Measurements from ENCODE around the gene OSBP2.

OSBP2 gene

DNA sequence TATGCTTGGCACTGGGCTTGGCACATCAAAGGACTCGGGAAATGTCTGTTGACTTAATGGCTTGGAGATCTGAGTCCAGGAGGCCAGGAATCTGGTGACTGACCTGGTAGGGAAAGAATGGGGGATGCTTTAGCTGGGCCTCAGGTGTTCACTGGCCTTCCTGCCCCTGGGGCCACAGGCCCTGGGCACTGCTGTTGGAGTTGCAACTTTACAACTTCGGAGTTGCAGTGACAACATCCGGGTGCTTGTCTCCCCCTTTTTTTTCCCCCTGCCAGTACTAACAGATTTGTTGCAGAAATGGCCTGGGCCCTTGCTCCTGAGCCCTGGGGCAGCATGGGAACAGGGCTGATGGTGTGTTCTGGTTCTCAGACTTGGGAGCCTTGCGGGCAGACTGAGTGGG lies 23.8 kb downstream of the OSBP2 start:
- Histone ChIP-seq H4K20me1 (ENCODE audit: insufficient read depth, low read length) (no peaks in the 10 kb centered on the region), H3K4me2 (ENCODE audit: low read length) (no peak overlapping the region), H3K9ac (ENCODE audit: low read length) (no peak overlapping the region), H3K4me3 (ENCODE audit: low read length) (no peak overlapping the region), H3K27me3 (ENCODE audit: low read depth, low read length) (no peaks in the 10 kb centered on the region), H3K36me3 (replicated peaks; ENCODE audit: low read depth, low read length) (no peaks in the 10 kb centered on the region), H2AFZ (ENCODE audit: low read depth, low read length) (no peak overlapping the region), H3K27ac (ENCODE audit: low read length) (no peak overlapping the region), H3K4me1 (ENCODE audit: low read length) (no peaks in the 10 kb centered on the region), H3K9me3 (ENCODE audit: insufficient read depth, low read length) (no peaks in the 10 kb centered on the region), H3K79me2 (ENCODE audit: low read length) (no peaks in the 10 kb centered on the region)
- TF ChIP-seq, protein P1, sequence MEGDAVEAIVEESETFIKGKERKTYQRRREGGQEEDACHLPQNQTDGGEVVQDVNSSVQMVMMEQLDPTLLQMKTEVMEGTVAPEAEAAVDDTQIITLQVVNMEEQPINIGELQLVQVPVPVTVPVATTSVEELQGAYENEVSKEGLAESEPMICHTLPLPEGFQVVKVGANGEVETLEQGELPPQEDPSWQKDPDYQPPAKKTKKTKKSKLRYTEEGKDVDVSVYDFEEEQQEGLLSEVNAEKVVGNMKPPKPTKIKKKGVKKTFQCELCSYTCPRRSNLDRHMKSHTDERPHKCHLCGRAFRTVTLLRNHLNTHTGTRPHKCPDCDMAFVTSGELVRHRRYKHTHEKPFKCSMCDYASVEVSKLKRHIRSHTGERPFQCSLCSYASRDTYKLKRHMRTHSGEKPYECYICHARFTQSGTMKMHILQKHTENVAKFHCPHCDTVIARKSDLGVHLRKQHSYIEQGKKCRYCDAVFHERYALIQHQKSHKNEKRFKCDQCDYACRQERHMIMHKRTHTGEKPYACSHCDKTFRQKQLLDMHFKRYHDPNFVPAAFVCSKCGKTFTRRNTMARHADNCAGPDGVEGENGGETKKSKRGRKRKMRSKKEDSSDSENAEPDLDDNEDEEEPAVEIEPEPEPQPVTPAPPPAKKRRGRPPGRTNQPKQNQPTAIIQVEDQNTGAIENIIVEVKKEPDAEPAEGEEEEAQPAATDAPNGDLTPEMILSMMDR (IDR thresholded peaks at IDR 0.05; ENCODE audit: low read depth, low read length) = no peak
- TF ChIP-seq EZH2phosphoT487 (IDR thresholded peaks at IDR 0.05; ENCODE audit: low read depth) = no peak

DNA sequence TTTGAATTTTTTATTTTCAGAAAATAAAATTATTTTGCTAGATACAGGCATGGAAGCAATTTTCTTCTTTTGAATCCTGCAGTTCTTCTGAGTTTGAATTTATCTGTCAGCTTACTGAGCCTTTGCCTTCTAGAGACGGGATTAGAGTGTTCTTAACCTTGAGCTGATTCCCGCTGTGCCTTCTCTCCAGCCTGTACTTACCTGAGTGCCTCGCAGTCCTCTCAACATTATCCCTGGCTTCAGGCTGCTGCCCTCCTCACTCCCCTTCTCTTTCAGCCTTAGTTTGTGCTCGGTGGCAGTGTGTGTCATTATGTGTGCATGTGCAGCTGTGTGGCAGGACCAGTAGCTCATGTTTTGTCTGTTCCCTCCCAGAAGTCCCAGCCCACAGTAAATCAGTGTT lies 24.3 kb downstream of the OSBP2 start:
- no peaks in the 10 kb centered on the region for H3K79me2 ChIP-seq (ENCODE audit: low read length)
- H3K4me3 ChIP-seq (ENCODE audit: low read length) = no peak overlapping the region
- H3K9ac ChIP-seq (ENCODE audit: low read length) = no peak overlapping the region
- H3K4me1 ChIP-seq (ENCODE audit: low read length) = no peaks in the 10 kb centered on the region
- no peak overlapping the region for H2AFZ ChIP-seq (ENCODE audit: low read depth, low read length)
- H3K36me3 ChIP-seq (replicated peaks; ENCODE audit: low read depth, low read length) = no peaks in the 10 kb centered on the region
- H3K27ac ChIP-seq (ENCODE audit: low read length) = no peak overlapping the region
- no peak for TF ChIP-seq EZH2phosphoT487 (IDR thresholded peaks at IDR 0.05; ENCODE audit: low read depth)
- TF ChIP-seq, protein P1 (IDR thresholded peaks at IDR 0.05; ENCODE audit: low read depth, low read length) = no peak
- H3K27me3 ChIP-seq (ENCODE audit: low read depth, low read length) = no peaks in the 10 kb centered on the region
- H3K4me2 ChIP-seq (ENCODE audit: low read length) = no peak overlapping the region
- H4K20me1 ChIP-seq (ENCODE audit: insufficient read depth, low read length) = no peaks in the 10 kb centered on the region
- no peaks in the 10 kb centered on the region for H3K9me3 ChIP-seq (ENCODE audit: insufficient read depth, low read length)

DNA sequence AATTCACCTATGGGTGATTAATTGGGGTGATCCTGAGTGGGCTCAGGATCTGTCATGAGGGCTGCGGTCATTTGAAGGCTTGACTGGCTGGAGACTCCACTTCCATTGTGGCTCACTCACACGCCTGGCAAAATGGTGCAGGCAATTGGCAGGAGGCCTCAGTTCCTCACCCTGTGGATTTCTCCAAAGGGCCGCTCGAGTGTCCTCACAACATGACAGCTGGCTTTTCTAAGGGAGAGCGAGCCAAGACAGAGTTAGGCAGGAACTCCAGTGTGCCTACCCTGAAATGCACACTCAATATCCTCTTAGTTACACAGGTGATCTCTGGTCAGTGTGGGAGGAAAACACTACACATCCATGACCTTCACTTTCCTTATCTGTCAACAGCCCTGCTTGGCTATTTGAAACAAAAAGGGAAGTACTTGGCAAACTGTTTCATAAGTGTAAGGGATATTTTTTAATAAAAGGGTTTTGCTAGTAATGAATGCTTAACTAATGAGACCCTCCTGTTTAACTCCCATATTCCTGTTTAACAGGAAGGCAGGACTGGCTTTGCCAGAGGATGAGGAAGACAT lies 25.7 kb downstream of the OSBP2 start:
- H3K79me2 ChIP-seq (ENCODE audit: low read length) = no peaks in the 10 kb centered on the region
- TF ChIP-seq, protein P1 (IDR thresholded peaks at IDR 0.05; ENCODE audit: low read depth, low read length) = no peak
- TF ChIP-seq EZH2phosphoT487 (IDR thresholded peaks at IDR 0.05; ENCODE audit: low read depth) = no peak

DNA sequence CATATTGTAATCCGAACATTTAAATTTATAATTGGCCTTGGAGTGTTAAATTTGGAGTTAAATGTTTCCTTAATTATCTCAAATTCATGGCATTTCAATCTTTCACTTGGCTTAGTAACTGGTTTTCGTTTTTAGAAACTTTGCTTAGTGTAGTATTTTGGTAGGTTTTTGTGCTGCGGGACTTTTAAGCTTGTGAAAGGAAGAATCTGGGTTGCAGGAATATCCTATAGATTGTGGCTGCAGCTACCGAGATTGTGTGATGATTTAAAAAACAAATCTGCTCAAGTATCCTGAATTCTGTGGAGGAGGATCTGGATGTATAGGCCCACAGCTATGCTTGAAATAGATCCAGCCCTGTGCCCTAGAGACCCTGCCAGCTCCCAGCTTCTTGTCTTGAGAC lies 27.1 kb downstream of the OSBP2 start:
- H3K79me2 ChIP-seq (ENCODE audit: low read length) = no peaks in the 10 kb centered on the region
- no peak overlapping the region for H3K4me3 ChIP-seq (ENCODE audit: low read length)
- no peak overlapping the region for H3K27ac ChIP-seq (ENCODE audit: low read length)
- H3K9ac ChIP-seq (ENCODE audit: low read length) = no peak overlapping the region
- 0 out of 2 replicates have a peak, but pooled peaks cover 1% of the 10 kb centered on the region for H3K27me3 ChIP-seq (ENCODE audit: low read depth, low read length)
- no peak for TF ChIP-seq EZH2phosphoT487 (IDR thresholded peaks at IDR 0.05; ENCODE audit: low read depth)
- TF ChIP-seq, protein P1 (IDR thresholded peaks at IDR 0.05; ENCODE audit: low read depth, low read length) = no peak
- no peaks in the 10 kb centered on the region for H3K4me1 ChIP-seq (ENCODE audit: low read length)
- H3K36me3 ChIP-seq (replicated peaks; ENCODE audit: low read depth, low read length) = no peaks in the 10 kb centered on the region
- no peak overlapping the region for H2AFZ ChIP-seq (ENCODE audit: low read depth, low read length)
- no peak overlapping the region for H3K4me2 ChIP-seq (ENCODE audit: low read length)
- no peaks in the 10 kb centered on the region for H4K20me1 ChIP-seq (ENCODE audit: insufficient read depth, low read length)
- H3K9me3 ChIP-seq (ENCODE audit: insufficient read depth, low read length) = no peaks in the 10 kb centered on the region

More for the DNA sequence above, 25.7 kb downstream of the OSBP2 start:
- H2AFZ ChIP-seq (ENCODE audit: low read depth, low read length) = no peak overlapping the region
- no peaks in the 10 kb centered on the region for H3K4me1 ChIP-seq (ENCODE audit: low read length)
- H3K9ac ChIP-seq (ENCODE audit: low read length) = no peak overlapping the region
- H4K20me1 ChIP-seq (ENCODE audit: insufficient read depth, low read length) = no peaks in the 10 kb centered on the region
- no peak overlapping the region for H3K4me3 ChIP-seq (ENCODE audit: low read length)
- no peaks in the 10 kb centered on the region for H3K36me3 ChIP-seq (replicated peaks; ENCODE audit: low read depth, low read length)
- H3K9me3 ChIP-seq (ENCODE audit: insufficient read depth, low read length) = no peaks in the 10 kb centered on the region
- no peak overlapping the region for H3K27ac ChIP-seq (ENCODE audit: low read length)
- no peaks in the 10 kb centered on the region for H3K27me3 ChIP-seq (ENCODE audit: low read depth, low read length)
- no peak overlapping the region for H3K4me2 ChIP-seq (ENCODE audit: low read length)

Data from OCI-LY3 (cell line).